ENCODE results near the gene IFNA5.
A peak's percentile ranks its signal among the peaks of the same experiment; 100 is the strongest.

The IFNA5 gene

DNA sequence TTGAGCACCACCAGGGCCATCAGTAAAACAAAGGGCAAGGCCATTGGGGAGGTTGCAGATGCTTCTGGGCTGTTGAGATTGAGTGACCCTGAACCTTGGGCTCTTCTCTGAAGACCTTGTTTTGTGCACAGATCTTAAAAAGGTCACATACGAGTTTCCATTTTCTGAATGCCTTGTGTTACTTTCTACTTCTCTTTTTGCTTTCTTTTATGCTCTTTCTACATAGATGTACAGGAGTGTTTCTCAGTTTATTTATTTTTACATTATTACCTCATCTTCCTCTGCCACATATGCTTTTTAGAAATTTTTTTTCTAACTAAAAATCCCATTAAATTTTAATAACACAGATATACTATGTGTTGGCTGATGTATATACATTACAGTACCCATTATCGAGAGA is at the start of gene IFNA5:
TSS of gene IFNA5 (minus strand) at position 101 of the 400 bp plus-strand sequence. CDS start at position 44, 57 bp downstream.
- DNase-seq = no peak

DNA sequence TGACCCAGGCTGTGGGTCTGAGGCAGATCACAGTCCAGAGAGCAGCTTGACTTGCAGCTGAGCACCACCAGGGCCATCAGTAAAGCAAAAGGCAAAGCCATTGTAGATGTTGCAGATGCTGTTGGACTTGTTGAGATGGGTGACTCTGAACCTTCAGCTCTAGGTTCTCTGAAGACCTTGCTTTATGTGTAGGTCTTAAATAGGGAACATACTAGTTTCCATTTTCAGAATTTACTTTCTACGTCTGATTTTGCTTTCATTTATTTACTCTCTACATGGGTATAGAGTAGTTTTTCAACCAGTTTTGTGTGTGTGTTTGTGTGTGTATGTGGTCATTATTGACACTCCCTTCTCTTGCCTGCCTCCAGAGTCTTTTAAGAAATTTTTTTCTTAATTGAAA is 45.7 kb upstream of the IFNA5 start, which contains the start of gene IFNA6:
TSS of gene IFNA6 (minus strand) at position 101 of the 400 bp plus-strand sequence. CDS start at position 101, 0 bp downstream.
- no peak for DNase-seq

DNA sequence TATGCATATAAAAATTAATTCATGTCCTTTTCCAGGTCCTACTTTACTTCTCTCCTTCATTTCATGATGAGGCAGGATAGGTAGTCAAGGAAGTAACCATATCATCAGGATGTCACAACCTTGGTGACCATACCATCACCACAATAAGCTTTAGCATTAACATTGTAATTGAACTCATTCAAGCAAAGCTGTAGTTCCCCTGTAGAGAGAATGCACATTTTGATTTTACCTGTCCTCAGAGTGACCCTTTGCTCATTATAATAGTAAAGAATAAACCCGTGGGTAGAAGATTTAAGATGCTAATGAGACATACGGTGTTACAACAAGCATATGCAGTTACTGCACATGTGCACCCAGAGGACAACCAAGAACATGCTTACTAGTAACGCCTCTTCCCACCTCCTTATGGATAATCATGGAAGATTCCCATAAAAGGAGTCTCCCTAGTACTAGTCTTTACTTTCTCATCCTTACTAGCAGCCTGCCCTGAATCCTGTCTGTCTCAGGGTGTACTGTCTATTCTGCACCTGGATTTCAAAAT is 43.4 kb upstream of the IFNA5 start:
- no peak for DNase-seq

DNA sequence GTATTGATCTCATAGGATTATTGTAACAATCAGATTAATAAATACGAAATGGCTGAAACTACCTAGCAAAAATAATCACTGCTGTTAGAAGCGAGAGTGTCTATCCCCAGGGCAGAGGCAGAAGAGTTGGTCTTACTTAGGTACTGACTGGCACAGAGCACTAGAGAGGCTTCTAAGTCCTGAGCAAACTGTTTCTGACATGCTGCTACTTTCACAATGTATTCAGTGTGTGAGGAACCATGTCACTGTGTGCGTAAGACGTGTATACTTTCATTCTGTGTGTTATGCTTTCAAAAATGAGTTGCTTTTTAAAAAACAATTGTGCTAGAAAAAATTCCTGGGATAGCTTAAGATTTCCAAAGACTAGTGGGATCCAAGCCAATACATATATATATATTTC is 35.6 kb upstream of the IFNA5 start:
- DNase-seq = no peak

DNA sequence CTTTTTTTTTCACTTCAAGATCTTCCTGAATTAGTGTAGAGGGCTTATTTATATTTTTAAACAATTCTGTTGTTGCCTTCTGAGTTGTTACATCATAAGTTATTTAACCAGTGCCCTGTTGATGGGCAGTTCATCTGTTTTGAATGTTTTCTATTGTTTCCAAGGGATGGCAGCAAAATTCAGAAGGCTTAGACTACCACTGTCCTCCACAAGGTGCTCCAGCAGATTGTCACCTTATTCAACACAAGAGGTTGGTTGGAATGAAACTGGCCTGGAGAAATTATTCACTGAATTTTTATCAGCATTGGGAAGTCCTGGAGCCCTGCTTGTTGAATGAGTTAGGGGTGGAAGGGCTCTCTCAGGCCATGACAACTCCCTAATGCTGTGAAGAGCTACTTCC is 31.3 kb upstream of the IFNA5 start:
- DNase-seq = no peak

DNA sequence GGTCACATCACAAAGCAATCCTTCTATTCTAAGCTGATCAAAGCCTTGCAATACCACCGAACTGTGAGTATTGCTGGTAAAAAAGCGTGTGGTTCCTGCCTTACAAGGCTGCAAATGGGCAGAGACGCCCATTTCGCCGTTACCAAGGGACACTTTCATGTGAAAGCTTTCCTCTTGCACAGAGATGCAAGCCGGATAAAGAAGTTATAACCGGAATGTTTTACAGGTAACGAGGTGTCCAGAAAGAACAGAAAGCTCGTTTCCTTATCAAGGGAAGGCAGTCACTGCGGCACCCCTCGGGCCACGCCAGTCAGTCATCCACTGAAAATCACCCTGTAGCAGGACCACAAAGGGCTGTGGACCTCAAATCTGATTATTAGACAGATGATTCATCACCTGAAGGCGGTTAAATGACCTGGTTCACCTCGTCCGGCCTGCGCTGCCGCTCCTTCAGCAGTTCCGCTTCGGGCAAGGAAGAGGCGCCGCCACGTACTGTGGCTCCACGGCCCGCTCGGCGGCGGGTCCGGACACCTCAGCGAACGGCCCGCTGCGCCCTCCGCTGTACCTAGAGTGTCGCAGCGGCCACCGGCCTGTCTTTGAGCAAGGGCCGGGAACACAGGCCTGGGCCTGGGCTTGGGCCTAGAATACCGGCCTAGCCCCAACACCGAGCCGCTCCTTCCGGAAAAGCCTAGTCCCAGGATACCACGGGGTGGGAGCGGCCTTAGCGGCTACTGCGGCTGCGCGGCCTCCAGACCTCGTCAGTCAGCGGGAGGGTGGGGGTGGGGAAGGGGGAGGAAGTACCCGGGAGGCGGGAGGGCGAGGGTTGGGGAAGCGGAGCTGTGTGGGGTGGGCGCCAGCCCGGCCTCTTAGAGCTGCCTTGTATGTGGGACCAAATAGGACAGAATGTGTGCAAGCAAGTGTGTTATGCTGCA is 29.9 kb upstream of the IFNA5 start, which contains the start of gene KLHL9:
TSS of gene KLHL9 (minus strand) at position 704 of the 932 bp plus-strand sequence. CDS start at position 159, 545 bp downstream.
- DNase-seq = peak; percentile 88 to 92

DNA sequence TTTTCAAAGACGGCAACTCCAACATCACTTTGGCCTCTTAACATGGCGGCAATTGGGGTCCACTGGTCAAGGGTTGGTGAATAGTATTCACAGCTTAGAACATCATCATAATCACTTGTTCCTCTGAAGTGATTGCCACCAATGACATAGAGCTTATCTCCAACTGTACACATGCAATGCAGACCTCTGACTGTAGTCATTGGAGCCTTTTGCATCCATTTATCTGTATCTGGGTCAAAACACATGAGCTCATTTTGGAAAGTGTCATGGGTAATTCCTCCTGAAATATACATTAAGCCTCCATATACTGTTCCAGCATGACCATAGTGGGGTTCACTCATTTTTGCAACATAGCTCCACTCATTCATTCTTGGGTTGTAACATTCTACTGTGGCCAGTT is 28.1 kb upstream of the IFNA5 start:
- DNase-seq = no peak

DNA sequence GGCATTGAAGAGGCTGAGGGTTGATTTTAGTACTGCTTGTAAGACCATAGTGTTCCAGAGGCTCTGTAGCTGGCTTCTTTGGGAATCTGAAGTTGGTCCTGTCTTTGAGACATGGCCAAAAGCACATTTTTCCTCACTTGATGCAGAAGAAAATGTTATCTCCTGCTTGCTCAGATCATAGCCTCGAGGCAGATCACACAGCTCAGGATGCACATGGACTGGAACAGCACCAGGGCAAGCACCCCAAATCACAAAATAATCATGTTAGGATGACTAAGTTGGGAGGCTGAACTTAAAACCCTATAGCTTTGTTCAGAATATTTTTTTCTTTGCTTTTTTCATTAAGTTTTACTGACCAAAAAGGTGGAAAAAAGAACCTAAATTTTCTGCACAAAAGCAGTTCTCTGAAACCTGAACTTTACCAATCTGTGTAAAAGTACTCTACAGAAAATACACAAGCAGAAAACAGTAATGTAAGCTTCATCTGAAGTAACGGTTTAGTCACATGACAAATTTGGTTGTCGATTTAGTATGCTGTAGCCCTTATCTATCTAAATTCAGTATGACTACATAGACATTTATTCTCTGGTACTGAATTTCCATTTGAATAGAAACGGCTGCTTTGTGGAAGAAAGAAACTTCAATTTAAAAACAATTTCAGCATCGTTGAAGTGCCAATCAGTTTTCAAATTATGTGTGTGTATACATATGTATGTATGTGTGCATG is 26.7 kb upstream of the IFNA5 start:
- no peak for DNase-seq

DNA sequence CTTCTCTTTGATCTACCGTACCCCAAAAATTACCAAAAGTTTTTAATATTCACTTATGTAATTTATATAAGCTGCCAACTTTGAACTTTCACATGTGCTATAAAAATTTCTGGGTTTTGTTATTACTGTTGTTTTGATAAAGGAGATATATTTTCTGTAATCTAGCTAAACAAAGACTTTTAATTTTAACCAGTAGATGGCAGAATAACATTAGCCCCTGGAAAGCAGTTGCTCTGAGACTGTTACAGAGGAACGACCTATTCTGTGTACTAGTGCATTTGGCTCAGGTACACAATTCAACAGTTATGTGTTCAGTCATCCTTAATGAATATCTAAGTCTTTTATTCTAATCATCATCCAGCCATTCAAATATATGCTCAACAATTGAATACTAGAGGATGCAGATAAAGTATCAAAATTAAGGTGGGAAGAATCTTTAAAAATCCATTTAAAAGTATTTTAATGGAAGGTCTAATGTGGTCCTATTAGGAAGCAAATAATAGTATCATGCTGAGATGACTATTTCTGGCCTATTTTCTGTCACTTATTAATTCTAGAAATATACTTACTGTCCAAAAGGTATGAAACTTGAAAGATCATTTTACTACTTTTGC is 21.5 kb upstream of the IFNA5 start:
- DNase-seq = peak; percentile 27 to 35

DNA sequence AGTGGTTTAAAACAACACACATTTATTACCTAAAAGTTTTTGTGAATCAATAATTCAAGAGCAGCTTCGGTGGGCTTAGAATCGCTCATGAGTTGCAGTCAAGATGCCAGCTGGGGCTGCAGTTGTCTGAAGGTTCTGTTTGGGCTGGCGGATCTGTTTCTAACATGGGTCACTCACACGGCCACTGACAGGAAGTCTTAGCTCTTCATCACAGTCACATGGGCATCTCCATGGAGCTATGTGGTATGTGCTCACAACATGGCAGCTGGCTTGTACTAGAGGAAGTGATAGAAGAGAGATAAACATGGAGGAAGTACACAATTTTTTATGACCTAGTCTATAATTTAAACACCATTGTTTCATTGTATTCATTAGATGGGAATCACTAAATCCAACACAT is 18.9 kb upstream of the IFNA5 start:
- no peak for DNase-seq

DNA sequence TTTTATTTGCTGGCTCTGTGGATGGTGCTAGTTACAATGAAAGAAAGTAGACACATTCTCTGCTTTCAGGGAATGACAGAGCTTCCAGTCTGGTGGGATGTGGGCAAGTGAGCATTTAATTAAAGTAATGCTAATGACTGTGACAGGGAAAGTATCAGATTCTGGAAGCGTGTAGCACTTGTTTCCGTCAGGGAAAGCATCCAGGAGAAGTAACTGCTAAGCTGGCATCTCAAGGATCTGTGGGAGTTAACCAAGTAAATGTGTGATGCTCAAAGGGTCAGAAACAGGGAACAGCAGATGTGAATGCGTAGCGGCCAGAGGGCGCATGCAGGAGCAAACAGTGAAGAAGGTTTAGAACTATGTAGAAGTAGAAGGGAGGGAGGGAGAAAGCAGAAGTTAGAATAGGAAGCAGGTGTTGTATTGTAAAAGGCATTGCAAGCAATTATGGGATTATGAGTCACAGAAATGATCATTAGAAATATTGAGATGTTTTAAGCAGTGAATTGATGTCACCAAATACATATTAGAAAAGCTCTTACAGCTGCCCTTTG is 17.9 kb upstream of the IFNA5 start:
- no peak for DNase-seq

DNA sequence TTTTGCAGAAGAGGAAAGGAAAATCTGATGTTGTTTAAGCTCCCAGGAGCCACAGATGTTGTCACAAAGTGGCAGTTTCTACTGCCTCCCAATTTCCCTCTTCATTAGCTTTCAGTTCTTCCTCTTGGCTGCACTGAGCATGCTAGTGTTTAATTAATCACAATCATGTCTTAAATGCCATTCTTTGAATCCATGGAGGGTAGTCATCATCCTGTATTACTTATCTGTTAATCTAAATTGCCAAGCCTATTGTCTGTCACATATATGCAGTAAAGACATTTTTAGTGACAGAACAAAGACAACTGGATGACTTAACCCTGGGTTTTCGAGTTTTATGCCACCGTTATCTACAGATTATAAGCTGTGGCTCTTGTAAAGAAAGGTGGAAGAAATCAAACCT is 15.4 kb upstream of the IFNA5 start:
- no peak for DNase-seq

DNA sequence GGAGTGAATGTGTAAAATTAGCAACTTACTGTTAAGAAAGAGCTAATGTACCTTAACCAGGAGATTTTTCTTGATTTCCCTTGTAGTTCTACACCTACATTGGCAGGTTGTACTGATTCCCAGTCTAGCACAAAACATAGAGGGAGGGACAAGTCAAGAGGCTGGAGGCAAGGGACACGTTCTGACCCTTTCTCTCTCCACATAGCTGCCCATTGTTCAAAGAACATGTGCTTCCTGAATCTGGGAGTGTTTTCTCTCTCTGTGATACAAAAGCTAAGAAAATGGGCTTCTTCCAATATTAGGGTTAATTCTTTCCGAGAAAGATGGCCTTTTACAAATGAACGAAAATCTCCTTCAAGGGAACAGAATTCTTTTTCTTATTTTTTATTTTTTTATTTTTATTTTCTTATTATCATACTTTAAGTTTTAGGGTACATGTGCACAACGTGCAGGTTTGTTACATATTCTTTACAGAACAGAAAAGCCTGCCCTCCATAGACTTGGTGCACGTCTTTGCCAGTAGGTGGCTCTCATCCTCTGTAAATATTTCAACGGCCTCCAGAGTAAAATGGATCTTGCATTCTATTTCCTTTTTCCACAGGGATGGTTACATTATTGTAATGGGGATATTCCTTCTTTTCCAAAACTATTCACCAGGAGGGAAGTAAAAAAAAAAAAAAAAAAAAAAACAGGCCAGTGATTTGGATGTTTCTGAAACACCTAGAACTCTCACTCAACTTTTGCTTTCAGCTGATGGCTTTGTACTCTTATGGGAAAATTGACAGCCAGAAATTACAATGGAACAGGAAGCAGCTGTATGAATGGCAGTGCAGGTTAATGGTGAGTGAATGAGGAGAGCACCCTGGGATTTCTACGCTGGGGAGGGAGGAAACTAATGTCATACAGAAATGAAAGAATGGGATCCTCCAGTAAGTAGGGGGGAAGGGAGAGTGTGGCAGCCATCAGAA is 13.1 kb upstream of the IFNA5 start:
- DNase-seq = peak; percentile 25 to 49

DNA sequence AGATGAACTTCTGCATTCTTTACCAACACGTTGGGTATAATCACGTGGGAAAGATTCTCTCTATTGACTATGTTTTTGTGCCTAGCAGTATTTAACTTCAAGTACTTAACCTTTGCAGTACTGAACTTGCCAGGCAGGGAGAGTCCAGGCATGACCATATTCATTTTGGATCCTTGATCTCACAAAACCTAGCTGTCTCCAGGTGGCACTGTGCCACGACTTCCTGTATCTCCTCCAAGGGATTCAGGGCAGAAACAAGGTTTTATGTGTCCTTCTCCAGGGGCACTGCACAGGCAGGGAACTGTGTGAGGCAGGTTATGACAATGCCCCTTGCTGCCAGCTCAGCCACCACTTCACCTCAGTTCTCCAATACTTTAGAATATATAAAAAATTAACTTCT is 11.7 kb upstream of the IFNA5 start:
- DNase-seq = no peak

DNA sequence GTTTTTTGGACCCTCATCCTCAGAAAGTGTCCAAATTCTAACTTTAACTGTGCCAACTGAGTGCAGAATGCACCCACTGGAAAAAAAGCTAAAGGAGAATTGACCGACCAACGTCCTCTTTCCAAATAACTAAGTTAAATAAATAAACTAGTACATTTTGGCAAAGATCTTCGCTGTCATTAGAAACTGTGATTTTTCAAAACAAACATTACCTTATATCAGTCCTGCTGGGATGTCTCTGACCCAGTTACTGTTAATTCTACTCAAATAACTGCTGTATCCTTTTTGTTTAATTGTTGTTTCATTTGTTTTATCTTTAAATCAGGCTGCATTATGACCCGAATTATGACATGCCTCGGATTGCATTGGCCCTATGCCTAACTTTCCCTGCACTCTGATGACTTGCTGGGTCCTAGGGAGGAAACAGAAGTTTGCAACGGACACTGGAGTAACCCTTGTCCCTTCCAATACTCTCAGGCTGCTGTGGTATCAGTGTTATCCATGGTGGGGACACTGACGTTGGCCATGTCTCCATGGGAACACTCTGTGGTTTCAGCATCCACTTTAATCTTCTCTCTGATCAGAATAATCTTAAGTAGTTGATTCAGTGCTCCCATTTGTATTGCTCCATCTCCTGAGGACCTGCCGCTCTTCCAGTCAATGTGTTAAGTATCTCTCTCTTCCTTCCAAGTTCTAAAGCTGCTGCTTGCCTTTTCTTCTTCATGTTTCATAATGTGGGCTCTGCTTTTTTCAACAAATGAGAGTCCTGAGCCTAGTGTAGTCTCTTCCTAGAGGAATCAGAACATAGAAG is 11.1 kb upstream of the IFNA5 start:
- no peak for DNase-seq

DNA sequence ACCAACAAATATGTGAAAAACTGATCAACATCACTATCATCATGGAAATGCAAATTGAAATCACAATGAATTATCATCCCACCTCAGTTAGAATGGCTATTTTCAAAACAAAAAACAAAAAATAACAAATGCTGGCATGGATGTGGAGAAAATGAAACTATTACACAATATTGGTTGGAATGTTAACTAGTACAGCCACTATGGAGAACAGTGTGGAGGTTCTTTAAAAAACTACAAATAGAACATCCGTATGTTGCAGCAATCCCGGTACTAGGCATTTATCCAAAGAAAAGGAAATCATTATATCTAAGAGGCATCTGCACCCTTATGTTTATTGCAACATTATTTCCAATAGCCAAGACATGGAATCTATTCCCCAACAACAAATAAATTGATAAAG is 9.0 kb upstream of the IFNA5 start:
- DNase-seq = no peak

DNA sequence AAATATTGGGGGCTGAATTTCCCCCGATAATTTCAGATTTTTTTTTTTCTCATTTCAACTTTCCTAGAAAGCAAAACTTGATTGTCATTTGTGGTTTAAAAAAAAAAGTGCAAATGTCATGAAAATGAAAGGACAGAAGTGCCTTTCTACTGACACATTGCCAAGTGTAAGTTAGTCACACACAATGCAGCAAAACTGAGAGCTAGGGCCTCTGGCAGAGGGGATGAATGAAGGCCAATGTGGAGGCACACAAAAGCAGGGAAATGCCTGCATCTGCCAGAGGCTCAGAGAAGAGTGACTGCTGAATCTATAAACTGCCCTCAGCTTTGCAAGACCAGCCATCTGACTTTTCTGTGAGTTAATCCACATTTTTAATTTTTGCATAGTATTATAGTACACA is 6.8 kb upstream of the IFNA5 start:
- no peak for DNase-seq

DNA sequence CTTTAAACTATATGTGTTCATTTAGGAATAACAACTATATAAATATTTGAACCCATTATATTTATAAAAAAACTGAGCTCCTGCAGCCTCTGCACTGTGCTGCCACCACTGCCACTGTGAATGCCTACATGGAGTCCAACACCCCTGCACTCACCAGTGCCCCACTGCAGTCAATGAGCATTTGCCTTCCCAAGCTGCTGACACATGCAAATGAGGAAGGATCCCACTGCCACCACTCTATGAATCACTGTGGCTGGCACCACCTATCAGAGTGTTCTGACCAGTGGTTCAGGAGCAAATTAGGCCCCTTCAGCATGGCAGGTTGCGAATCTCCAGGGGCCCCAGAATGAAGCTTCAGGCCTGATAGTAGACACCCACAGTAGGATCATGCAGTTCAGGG is 9.1 kb downstream of the IFNA5 start:
- no peak for DNase-seq

DNA sequence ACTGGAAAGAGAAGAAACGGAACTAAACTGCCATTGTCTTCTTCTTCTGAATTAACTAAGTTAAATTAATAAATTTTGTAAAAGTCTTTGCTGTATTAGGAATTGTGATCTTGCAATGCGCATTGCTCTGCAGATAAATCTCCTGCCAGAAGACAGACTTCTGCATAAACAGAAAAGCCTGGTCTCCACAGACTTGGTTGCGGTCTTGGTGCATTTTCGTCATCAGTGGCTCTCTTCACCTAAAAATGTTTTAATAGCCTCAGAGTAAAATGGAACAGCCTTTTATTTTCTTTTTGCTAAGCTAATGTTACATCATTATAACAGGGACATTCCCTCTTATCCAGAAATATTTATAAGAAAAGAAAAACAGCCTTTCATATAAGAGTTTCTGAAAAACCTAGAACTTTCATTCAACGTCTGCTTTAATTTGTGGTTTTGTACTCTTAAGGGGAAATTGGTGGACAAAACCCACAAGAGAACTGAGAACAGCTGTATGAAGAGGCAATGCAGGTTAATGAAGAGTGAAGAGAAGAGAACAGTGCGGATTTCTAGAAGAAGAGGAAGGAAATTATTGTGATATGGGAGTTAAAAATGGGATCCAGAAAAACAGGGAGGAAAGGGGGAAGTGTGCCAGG is 10.1 kb downstream of the IFNA5 start:
- DNase-seq = no peak

DNA sequence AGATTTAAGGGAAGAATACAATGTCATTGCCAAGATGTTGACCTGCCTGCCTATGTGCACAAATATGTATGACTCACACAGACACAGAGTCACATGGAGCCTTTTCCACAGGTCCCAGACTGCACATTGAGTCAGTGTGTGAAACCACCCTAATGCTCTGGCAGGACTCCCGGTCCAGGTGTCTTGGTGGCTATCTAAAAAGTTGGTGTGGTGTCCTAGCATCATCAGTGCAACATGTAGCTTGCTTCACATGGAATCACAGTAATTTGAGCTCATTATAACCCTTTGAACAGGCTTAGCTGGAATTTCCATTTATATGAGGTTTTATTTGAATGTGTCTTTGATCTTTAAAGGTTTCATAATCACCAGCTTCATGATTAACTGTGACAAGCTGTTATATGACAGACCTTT is 10.7 kb downstream of the IFNA5 start:
- no peak for DNase-seq

Data from NCI-H1930 (cell line).